ENCODE results near the gene ZNF133. TPM values are rescaled to one million over a fixed set of nuclear protein-coding genes. Genes with fewer than 3 reads are reported as not detected.

ZNF133 gene
- total RNA-seq, 1 experiment from 2014 or later, result 16.3 TPM

DNA sequence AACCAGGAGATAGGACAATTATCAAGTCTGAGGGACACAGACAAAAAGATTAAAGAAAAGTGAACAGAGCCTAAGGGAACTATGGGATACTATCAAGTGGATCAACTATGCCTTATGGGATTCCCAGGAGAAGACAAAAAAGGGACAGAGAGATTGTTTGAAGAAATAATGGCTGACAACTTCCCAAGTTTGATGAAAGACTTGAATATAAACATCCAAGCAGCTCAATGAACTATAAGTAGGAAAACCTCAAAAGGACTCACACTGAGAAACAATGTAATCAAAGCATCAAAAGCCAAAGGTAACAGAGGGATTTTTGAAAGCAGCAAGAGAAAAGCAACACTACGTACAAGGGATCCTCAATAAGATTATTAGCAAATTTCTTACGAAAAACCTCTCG, 11.0 kb downstream of the ZNF133 start:
- H3K9ac ChIP-seq (ENCODE audit: low read length), result no peak overlapping the region
- no TSS peak for BruUV-seq (replicated peaks)
- no peak overlapping the region for H3K27ac ChIP-seq (ENCODE audit: low read length)
- H3K79me2 ChIP-seq (ENCODE audit: low read length), result peaks cover 20% of the 10 kb centered on the region; the same call in 1 of the 2 replicates
- no peaks in the 10 kb centered on the region for H3K9me3 ChIP-seq (ENCODE audit: low read length)
- POLR2A ChIA-PET (ENCODE audit: unreplicated experiment), result no interaction called here
- no peaks in the 10 kb centered on the region for H3K9me2 ChIP-seq (replicated peaks; ENCODE audit: low read length)
- H3K4me2 ChIP-seq (ENCODE audit: low read length), result no peak overlapping the region
- H3K4me3 ChIP-seq (ENCODE audit: low read length), result no peak overlapping the region
- ATAC-seq, result no peak
- DNase-seq, result no peak
- H3K36me3 ChIP-seq (ENCODE audit: low read depth, low read length), result peaks cover 17% of the 10 kb centered on the region; the same call in 1 of the 2 replicates
- intact Hi-C loops (cut with micrococcal nuclease), result no loop called here
- H4K20me1 ChIP-seq (ENCODE audit: low read length), result no peaks in the 10 kb centered on the region
- H3F3A ChIP-seq (ENCODE audit: low read length, unreplicated experiment), result no peaks in the 10 kb centered on the region
- CTCF ChIA-PET, result no interaction called here
- no peak overlapping the region for H2AFZ ChIP-seq (ENCODE audit: low read length)
- no peak for TF ChIP-seq EZH2phosphoT487 (IDR thresholded peaks at IDR 0.05; ENCODE audit: borderline replicate concordance, low read length)
- TF ChIP-seq, protein P1, sequence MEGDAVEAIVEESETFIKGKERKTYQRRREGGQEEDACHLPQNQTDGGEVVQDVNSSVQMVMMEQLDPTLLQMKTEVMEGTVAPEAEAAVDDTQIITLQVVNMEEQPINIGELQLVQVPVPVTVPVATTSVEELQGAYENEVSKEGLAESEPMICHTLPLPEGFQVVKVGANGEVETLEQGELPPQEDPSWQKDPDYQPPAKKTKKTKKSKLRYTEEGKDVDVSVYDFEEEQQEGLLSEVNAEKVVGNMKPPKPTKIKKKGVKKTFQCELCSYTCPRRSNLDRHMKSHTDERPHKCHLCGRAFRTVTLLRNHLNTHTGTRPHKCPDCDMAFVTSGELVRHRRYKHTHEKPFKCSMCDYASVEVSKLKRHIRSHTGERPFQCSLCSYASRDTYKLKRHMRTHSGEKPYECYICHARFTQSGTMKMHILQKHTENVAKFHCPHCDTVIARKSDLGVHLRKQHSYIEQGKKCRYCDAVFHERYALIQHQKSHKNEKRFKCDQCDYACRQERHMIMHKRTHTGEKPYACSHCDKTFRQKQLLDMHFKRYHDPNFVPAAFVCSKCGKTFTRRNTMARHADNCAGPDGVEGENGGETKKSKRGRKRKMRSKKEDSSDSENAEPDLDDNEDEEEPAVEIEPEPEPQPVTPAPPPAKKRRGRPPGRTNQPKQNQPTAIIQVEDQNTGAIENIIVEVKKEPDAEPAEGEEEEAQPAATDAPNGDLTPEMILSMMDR (conservative IDR thresholded peaks at IDR 0.05; ENCODE audit: low read depth, low read length), result no peak
- H3K4me1 ChIP-seq (ENCODE audit: insufficient read depth, low read length), result no peaks in the 10 kb centered on the region
- H3K27me3 ChIP-seq (ENCODE audit: low read length), result no peaks in the 10 kb centered on the region

DNA sequence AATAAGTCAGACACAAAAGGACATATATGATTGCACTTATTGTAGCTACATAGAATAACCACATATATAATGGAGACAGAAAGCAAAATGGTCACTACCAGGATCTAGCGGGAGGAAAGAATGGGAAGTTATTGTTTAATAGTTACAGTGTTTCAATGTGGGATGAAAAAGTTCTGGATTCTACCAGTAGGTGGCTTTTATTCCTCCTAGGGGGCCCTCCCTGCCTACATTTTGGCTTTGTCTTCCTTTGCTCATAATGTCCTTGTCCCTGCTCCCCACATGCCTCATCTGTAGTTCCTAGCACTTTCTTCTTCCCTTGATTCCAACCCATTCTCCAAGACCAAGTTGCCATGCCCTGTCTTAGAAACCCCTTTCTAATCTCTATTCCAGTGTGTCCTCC, 16.3 kb downstream of the ZNF133 start:
- no peaks in the 10 kb centered on the region for H3K9me3 ChIP-seq (ENCODE audit: low read length)
- H3K9ac ChIP-seq (ENCODE audit: low read length), result no peak overlapping the region
- H3K27ac ChIP-seq (ENCODE audit: low read length), result no peak overlapping the region
- no peak overlapping the region for H2AFZ ChIP-seq (ENCODE audit: low read length)
- H3K4me3 ChIP-seq (ENCODE audit: low read length), result no peak overlapping the region
- CTCF ChIA-PET, result no interaction called here
- TF ChIP-seq, protein P1 (conservative IDR thresholded peaks at IDR 0.05; ENCODE audit: low read depth, low read length), result peak; percentile 63
- TF ChIP-seq EZH2phosphoT487 (IDR thresholded peaks at IDR 0.05; ENCODE audit: borderline replicate concordance, low read length) (no peak), EZH2 (IDR thresholded peaks at IDR 0.05; ENCODE audit: low read length, unreplicated experiment) (no peak)
- POLR2A ChIA-PET (ENCODE audit: unreplicated experiment), result no interaction called here
- H3K4me2 ChIP-seq (ENCODE audit: low read length), result no peak overlapping the region
- no peaks in the 10 kb centered on the region for H3K4me1 ChIP-seq (ENCODE audit: insufficient read depth, low read length)
- H3K27me3 ChIP-seq (ENCODE audit: low read length), result no peaks in the 10 kb centered on the region
- H3K9me2 ChIP-seq (replicated peaks; ENCODE audit: low read length), result no peaks in the 10 kb centered on the region
- intact Hi-C loops (cut with micrococcal nuclease), result no loop called here
- H3K36me3 ChIP-seq (ENCODE audit: low read depth, low read length), result peaks cover 4% of the 10 kb centered on the region; the same call in 1 of the 2 replicates
- H3F3A ChIP-seq (ENCODE audit: low read length, unreplicated experiment), result no peaks in the 10 kb centered on the region
- ATAC-seq (no peak; the same call in 1 of the 2 replicates), DNase-seq (peak; percentile 48)
- no peaks in the 10 kb centered on the region for H3K79me2 ChIP-seq (ENCODE audit: low read length)
- H4K20me1 ChIP-seq (ENCODE audit: low read length), result no peaks in the 10 kb centered on the region
- no TSS peak for BruUV-seq (replicated peaks)

DNA sequence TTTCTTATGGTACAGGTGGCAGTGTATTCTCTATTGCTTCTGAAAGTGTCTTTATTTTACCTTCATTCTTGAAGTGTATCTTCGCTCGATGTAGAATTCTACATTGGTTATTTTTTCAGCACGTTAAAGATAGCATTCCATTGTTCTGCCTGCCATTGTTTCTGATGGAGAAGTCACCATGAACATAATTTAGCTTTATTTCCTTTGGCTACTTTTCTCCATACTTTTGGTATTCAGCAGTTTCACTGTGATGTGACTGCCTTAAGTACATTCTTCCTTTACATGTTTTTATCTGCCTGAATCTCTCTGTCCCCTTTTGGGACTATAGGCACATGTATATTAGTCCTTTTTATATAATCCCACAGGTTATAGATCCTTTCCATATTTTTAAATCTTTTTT, 19.0 kb downstream of the ZNF133 start:
- no peak overlapping the region for H3K4me3 ChIP-seq (ENCODE audit: low read length)
- no peaks in the 10 kb centered on the region for H3F3A ChIP-seq (ENCODE audit: low read length, unreplicated experiment)
- DNase-seq (no peak), ATAC-seq (no peak)
- no TSS peak for BruUV-seq (replicated peaks)
- H3K27me3 ChIP-seq (ENCODE audit: low read length), result no peaks in the 10 kb centered on the region
- H3K9ac ChIP-seq (ENCODE audit: low read length), result no peak overlapping the region
- peaks cover 9% of the 10 kb centered on the region; the same call in 1 of the 2 replicates for H3K36me3 ChIP-seq (ENCODE audit: low read depth, low read length)
- no peak overlapping the region for H2AFZ ChIP-seq (ENCODE audit: low read length)
- no peaks in the 10 kb centered on the region for H3K79me2 ChIP-seq (ENCODE audit: low read length)
- H3K9me3 ChIP-seq (ENCODE audit: low read length), result no peaks in the 10 kb centered on the region
- no peaks in the 10 kb centered on the region for H3K9me2 ChIP-seq (replicated peaks; ENCODE audit: low read length)
- ChIA-PET CTCF (no interaction called here), POLR2A (ENCODE audit: unreplicated experiment) (no interaction called here)
- no peaks in the 10 kb centered on the region for H3K4me1 ChIP-seq (ENCODE audit: insufficient read depth, low read length)
- H4K20me1 ChIP-seq (ENCODE audit: low read length), result no peaks in the 10 kb centered on the region
- H3K4me2 ChIP-seq (ENCODE audit: low read length), result no peak overlapping the region
- intact Hi-C loops (cut with micrococcal nuclease), result no loop called here
- TF ChIP-seq EZH2phosphoT487 (IDR thresholded peaks at IDR 0.05; ENCODE audit: borderline replicate concordance, low read length), result no peak
- TF ChIP-seq, protein P1 (conservative IDR thresholded peaks at IDR 0.05; ENCODE audit: low read depth, low read length), result no peak
- TF ChIP-seq EZH2 (IDR thresholded peaks at IDR 0.05; ENCODE audit: low read length, unreplicated experiment), result no peak
- H3K27ac ChIP-seq (ENCODE audit: low read length), result no peak overlapping the region
